NCI-H226 (cell line): Measurements from ENCODE around the gene VPS39.
"Not testable (repeated sequence)": the region's sequence is repeated elsewhere in the genome, so short reads cannot be mapped to it uniquely, and the experiment has no call there.

ENCODE experiments used
- DNase-seq: peaks from one replicate; pipeline ENCODE4 v3.0.0-alpha.2; 2015

VPS39 gene

GRCh38 chr15:42207674-42208579, at the start of gene VPS39:
Gene VPS39 (minus strand): TSS chr15:42208304. CDS start chr15:42208153, 151 bp downstream.
- peak; percentile 54 for DNase-seq

- no peak for DNase-seq
Measured at GRCh38 chr15:42253300-42253699, 45.2 kb upstream of the VPS39 start.

GRCh38 chr15:42240823-42241222, 32.7 kb upstream of the VPS39 start:
- no peak for DNase-seq

GRCh38 chr15:42239528-42240182, 31.6 kb upstream of the VPS39 start:
- no peak for DNase-seq

GRCh38 chr15:42233107-42233506, 25.0 kb upstream of the VPS39 start:
- no peak for DNase-seq

- no peak for DNase-seq
Measured at GRCh38 chr15:42232606-42233005, 24.5 kb upstream of the VPS39 start.

- DNase-seq: no peak
Measured at GRCh38 chr15:42231088-42231487, 23.0 kb upstream of the VPS39 start.

- DNase-seq: not testable (repeated sequence)
Measured at GRCh38 chr15:42228981-42229380, 20.9 kb upstream of the VPS39 start.

- no peak for DNase-seq
Measured at GRCh38 chr15:42228036-42228435, 19.9 kb upstream of the VPS39 start.

GRCh38 chr15:42226648-42227047, 18.5 kb upstream of the VPS39 start:
- DNase-seq: no peak

- no peak for DNase-seq
Measured at GRCh38 chr15:42220216-42220615, 12.1 kb upstream of the VPS39 start.

GRCh38 chr15:42218953-42219592, 11.0 kb upstream of the VPS39 start:
- DNase-seq: no peak

GRCh38 chr15:42217568-42217967, 9.5 kb upstream of the VPS39 start:
- DNase-seq: no peak

GRCh38 chr15:42215913-42216829, 8.1 kb upstream of the VPS39 start:
- DNase-seq: no peak

- DNase-seq: no peak
Measured at GRCh38 chr15:42214600-42214999, 6.5 kb upstream of the VPS39 start.

- DNase-seq: no peak
Measured at GRCh38 chr15:42213511-42213910, 5.4 kb upstream of the VPS39 start.

GRCh38 chr15:42210696-42211095, 2.6 kb upstream of the VPS39 start:
- DNase-seq: no peak

GRCh38 chr15:42206406-42206805, 1.7 kb downstream of the VPS39 start:
- no peak for DNase-seq

- no peak for DNase-seq
Measured at GRCh38 chr15:42203891-42204290, 4.2 kb downstream of the VPS39 start.

GRCh38 chr15:42202653-42203052, 5.5 kb downstream of the VPS39 start:
- DNase-seq: no peak

- DNase-seq: no peak
Measured at GRCh38 chr15:42201801-42202200, 6.3 kb downstream of the VPS39 start.

GRCh38 chr15:42199126-42199525, 9.0 kb downstream of the VPS39 start:
- no peak for DNase-seq

GRCh38 chr15:42198516-42198915, 9.6 kb downstream of the VPS39 start:
- DNase-seq: no peak
